GM21447 (cell line): ENCODE results near the gene ZKSCAN1.
"Not testable (repeated sequence)": the region's sequence is repeated elsewhere in the genome, so short reads cannot be mapped to it uniquely, and the experiment has no call there.

ENCODE experiments used
- ATAC-seq: cut with Tn5 transposase; IDR thresholded peaks from one replicate; pipeline ENCODE4 v1.9.1; 2021; ENCODE audit not compliant: unreplicated experiment

The ZKSCAN1 gene

GRCh38 chr7:100015232-100016214, at the start of gene ZKSCAN1:
TSS of gene ZKSCAN1 (plus strand) at chr7:100015596. CDS start at chr7:100023507, 7,911 bp downstream.
- ATAC-seq = peak; percentile 93

GRCh38 chr7:99969298-99969697, 46.1 kb upstream of the ZKSCAN1 start:
- ATAC-seq = no peak

GRCh38 chr7:99969813-99970212, 45.6 kb upstream of the ZKSCAN1 start:
- not testable (repeated sequence) for ATAC-seq

GRCh38 chr7:99971242-99971641, 44.2 kb upstream of the ZKSCAN1 start:
- ATAC-seq = no peak

GRCh38 chr7:99973817-99974216, 41.6 kb upstream of the ZKSCAN1 start:
- not testable (repeated sequence) for ATAC-seq

GRCh38 chr7:99974681-99975080, 40.7 kb upstream of the ZKSCAN1 start:
- ATAC-seq = no peak

- no peak for ATAC-seq
Observed at GRCh38 chr7:99975782-99976521, 39.4 kb upstream of the ZKSCAN1 start, which contains the start of gene AZGP1. TSS of gene AZGP1 (minus strand) at chr7:99976031. CDS start at chr7:99976020, 11 bp downstream.

GRCh38 chr7:99976626-99977025, 38.8 kb upstream of the ZKSCAN1 start:
- ATAC-seq = no peak

GRCh38 chr7:99979814-99980225, 35.6 kb upstream of the ZKSCAN1 start:
- ATAC-seq = not testable (repeated sequence)

GRCh38 chr7:99980448-99980872, 34.9 kb upstream of the ZKSCAN1 start:
- ATAC-seq = not testable (repeated sequence)

- not testable (repeated sequence) for ATAC-seq
Observed at GRCh38 chr7:99981066-99981465, 34.3 kb upstream of the ZKSCAN1 start.

- ATAC-seq = no peak
Observed at GRCh38 chr7:99984593-99984992, 30.8 kb upstream of the ZKSCAN1 start.

GRCh38 chr7:99987306-99987705, 28.1 kb upstream of the ZKSCAN1 start:
- ATAC-seq = not testable (repeated sequence)

GRCh38 chr7:99987846-99988245, 27.6 kb upstream of the ZKSCAN1 start:
- no peak for ATAC-seq

GRCh38 chr7:99990460-99990852, 24.9 kb upstream of the ZKSCAN1 start:
- no peak for ATAC-seq

- ATAC-seq = not testable (repeated sequence)
Observed at GRCh38 chr7:99991543-99991942, 23.9 kb upstream of the ZKSCAN1 start.

- ATAC-seq = no peak
Observed at GRCh38 chr7:99992330-99993038, 22.9 kb upstream of the ZKSCAN1 start.

GRCh38 chr7:99994819-99995218, 20.6 kb upstream of the ZKSCAN1 start:
- ATAC-seq = no peak

GRCh38 chr7:99996755-99997544, 18.4 kb upstream of the ZKSCAN1 start:
- ATAC-seq = no peak

- no peak for ATAC-seq
Observed at GRCh38 chr7:99997545-99998137, 17.8 kb upstream of the ZKSCAN1 start.
